Measurements from ENCODE around the gene FCRL4.
"Not testable (repeated sequence)": the region's sequence is repeated elsewhere in the genome, so short reads cannot be mapped to it uniquely, and the experiment has no call there.

The FCRL4 gene

DNA sequence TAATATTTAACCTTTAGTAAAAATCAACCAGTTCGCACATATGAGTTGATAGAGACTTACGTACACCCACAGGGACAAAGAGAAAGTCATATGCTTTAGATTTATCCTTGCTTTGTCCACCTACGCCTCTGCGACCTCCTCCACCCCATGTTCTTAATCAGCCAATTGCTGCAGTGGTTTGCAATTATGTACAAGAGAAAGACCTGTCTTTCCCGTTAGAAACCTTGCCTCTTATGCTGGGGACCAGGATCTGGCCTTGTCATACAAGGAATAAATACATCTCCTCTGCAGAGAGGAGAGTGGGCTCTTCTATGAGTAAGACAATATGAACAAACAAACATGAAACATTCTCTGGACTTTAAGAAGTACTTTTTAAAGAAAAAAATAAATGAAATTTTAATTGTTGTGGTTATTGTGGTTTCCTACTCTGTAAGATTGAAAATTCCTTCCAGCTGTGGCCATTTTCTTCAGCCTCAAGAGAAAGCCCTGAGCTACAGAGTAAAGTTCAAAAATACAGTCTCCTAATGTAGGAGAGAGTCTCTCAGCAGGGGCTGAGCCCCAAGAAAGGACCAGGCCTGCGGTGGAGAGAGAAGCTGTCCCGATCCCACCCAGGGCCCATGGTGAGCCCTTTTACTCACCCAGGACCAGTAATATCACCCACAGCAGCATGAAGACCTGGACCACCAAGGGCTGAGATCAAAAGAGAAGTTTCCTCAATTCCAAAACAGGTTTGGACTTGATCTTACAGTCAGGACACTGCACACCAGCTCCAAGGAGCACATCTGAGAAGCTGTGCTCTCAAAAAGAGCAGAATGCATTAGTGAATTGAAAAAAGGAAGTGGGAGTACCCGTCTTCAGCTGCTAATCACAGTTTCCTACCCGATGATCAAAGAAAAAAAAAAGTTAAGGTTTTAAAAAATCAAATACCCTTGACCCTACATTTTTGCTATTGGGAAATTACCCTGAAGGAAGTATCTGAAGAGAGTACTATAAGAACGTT, 45.9 kb downstream of the FCRL4 start, which contains the start of gene FCRL5:
Gene FCRL5, minus strand, starts transcription at position 822 of the 1,000 bp plus-strand sequence. Its CDS starts 153 bp downstream, at position 669.
- DNase-seq, result no peak

DNA sequence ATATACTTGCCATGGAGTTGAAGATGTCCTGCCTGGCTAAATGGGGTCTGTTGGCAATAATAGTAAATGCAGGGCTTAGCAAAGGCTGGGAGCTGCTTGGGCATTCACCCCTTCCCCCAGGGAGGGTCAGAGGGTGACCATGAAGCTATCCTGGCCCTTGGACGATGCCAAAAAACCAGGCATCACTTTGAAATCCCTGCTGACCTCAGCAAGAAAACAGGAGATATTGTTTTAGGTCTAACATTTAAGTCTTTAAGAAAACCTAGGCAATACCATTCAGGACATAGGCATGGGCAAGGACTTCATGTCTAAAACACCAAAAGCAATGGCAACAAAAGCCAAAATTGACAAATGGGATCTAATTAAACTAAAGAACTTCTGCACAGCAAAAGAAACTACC, 49.8 kb downstream of the FCRL4 start:
- DNase-seq, result not testable (repeated sequence)

DNA sequence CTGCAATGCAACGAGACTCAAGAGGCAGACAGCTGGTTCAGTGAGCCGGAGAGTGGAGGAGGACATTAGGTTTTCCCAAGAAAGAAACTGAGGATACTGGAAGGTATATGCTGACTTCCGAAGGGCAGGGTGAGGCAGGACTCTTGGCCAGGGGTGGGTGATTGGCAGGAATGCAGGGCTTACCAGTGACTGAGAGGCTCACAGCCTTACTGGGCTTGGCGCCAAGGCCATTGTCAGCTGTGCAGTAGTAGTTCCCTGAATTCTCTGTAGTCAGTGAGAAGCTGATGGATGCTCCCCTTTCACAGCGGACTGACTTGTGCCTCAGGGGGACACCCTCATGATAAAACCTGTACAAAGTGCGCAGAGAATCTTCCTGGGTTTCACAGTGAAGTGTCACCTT, 55.2 kb downstream of the FCRL4 start:
- no peak for DNase-seq

GRCh38 chr1:157540852-157541251, 57.0 kb downstream of the FCRL4 start:
- no peak for DNase-seq

- no peak for DNase-seq
These were observed 57.6 kb downstream of the FCRL4 start for GRCh38 chr1:157540160-157540748.

GRCh38 chr1:157539568-157539967, 58.3 kb downstream of the FCRL4 start:
- no peak for DNase-seq

DNA sequence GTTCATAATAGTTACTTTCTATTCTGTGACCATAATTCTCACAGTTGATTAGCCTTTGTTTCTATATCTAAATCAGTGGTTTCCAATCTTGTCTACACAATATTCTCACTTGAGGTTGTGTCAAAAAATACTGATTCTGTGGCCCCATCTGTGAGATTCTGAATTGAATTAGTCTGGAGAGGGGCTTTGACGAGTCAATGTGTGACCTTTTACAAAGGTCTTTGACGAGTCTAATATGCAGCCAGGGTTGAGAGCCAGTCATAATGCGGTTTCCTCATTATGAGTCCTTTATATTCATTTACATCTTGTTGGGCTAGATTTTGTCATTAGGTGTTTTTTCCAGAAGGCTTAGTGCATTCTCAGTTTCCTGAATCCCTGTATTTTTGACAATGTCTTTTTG, 65.3 kb downstream of the FCRL4 start:
- no peak for DNase-seq

DNA sequence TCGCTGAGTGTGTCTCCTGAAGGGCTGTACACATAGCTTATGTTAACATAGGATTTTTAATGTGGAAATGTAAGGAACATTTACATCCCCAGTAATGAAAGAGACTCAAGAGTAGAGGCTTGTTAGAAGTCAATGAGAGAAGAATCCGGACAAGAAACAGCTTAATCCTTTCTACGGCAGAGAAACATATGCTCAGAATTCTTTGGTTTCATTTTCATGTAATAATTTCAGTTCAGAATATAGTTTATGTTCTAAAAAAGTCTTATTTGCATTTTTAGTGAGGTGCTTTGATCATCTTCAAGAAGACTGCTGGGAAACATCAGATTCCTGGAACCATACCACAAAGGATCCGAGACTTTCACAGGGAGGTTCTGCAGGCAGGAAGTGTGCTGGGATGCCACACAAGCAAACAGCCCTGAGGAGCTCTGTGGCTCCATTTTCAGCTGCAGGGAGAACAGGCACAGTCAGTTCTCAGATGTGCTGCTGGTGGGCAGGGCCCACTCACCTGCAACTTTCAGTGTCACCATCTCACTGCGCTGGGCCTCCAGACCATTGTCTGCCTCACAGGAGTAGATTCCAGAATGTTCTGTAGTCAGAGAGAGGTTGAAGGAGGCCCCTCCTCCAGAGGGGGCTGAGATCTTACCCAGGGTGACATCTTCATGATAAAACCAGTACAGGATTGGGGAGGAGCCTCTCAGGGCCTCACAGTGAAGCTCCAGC, 74.0 kb downstream of the FCRL4 start:
- DNase-seq, result no peak

Data from suppressor macrophage treated with lipopolysaccharide for 1 hour (primary cell).